IMR-90 (cell line): ENCODE data around the gene MAGI1. TPM values are rescaled to one million over a fixed set of nuclear protein-coding genes. Genes with fewer than 3 reads are reported as not detected.

Experiments used
- ATAC-seq: fragments of 200-7000 bp; cut with Tn5 transposase; 2 replicates; pipeline ENCODE4 v1.9.1; 2020; ENCODE audit warnings: low read depth, mild to moderate bottlenecking, moderate library complexity
- BruUV-seq: library from RNA; stranded (reverse); fragments of 400-500 nt; replicated peaks from 2 replicates; lab custom pipeline; 2021; lab: Mats Ljungman, UMichigan
- CTCF ChIA-PET: fragments of 300-600 bp; formaldehyde crosslinking; extraction: SDS; loops from one replicate; lab custom pipeline; 2021; ENCODE audit warnings: antibody characterized with exemption; lab: Yijun Ruan, JAX
- POLR2A ChIA-PET: fragments of 300-600 bp; sonication (Branson Sonifier 250); formaldehyde crosslinking; loops from one replicate; lab custom pipeline; 2022; ENCODE audit warnings: antibody characterized with exemption; ENCODE audit not compliant: unreplicated experiment; lab: Charles Lee
- DNase-seq: peaks from one replicate; pipeline ENCODE4 v3.0.0; 2013
- H2AFZ ChIP-seq: replicated peaks from 2 replicates; pipeline ENCODE3; 2013; ENCODE audit warnings: low read length, mild to moderate bottlenecking; ENCODE audit not compliant: poor library complexity
- H2AK5ac ChIP-seq: 2 replicates; pipeline ENCODE4 v1.6.1; 2013; ENCODE audit warnings: low read depth, low read length, inconsistent platforms
- H2AK9ac ChIP-seq: replicated peaks from 2 replicates; pipeline ENCODE3; 2013; ENCODE audit warnings: mild to moderate bottlenecking, low read depth, low read length, moderate library complexity; ENCODE audit not compliant: poor library complexity
- H2BK120ac ChIP-seq: 2 replicates; pipeline ENCODE4 v1.6.1; 2013; ENCODE audit warnings: low read depth, low read length, inconsistent platforms
- H2BK15ac ChIP-seq: 3 replicates; pipeline ENCODE4 v1.6.1; 2013; ENCODE audit warnings: low read depth, low read length, inconsistent platforms
- H2BK20ac ChIP-seq: 2 replicates; pipeline ENCODE4 v1.6.1; 2013; ENCODE audit warnings: low read depth, mild to moderate bottlenecking, inconsistent platforms, low read length, moderate library complexity
- H2BK5ac ChIP-seq: 2 replicates; pipeline ENCODE4 v1.6.1; 2013; ENCODE audit warnings: mild to moderate bottlenecking, low read depth, low read length, inconsistent platforms; ENCODE audit not compliant: poor library complexity, severe bottlenecking
- H3K14ac ChIP-seq: replicated peaks from 2 replicates; pipeline ENCODE4 v1.6.1; 2013; ENCODE audit warnings: low read depth, low read length, inconsistent platforms
- H3K18ac ChIP-seq: 2 replicates; pipeline ENCODE4 v1.6.1; 2013; ENCODE audit warnings: low read depth, low read length, control low read depth
- H3K23ac ChIP-seq: 2 replicates; pipeline ENCODE4 v1.6.1; 2013; ENCODE audit warnings: low read depth, low read length, inconsistent platforms
- H3K27ac ChIP-seq: 2 replicates; pipeline ENCODE4 v1.5.1; 2013; ENCODE audit warnings: mild to moderate bottlenecking, control low read depth, low read length; ENCODE audit not compliant: insufficient read depth
- H3K27me3 ChIP-seq: 2 replicates; pipeline ENCODE4 v1.6.1; 2013; ENCODE audit warnings: low read length; ENCODE audit not compliant: control insufficient read depth, insufficient read depth
- H3K36me3 ChIP-seq: 2 replicates; pipeline ENCODE4 v1.6.1; 2013; ENCODE audit warnings: low read length, mixed read lengths; ENCODE audit not compliant: control insufficient read depth, insufficient read depth
- H3K4ac ChIP-seq: 2 replicates; pipeline ENCODE4 v1.6.1; 2013; ENCODE audit warnings: low read depth, low read length, inconsistent platforms
- H3K4me1 ChIP-seq: 2 replicates; pipeline ENCODE4 v1.6.1; 2013; ENCODE audit warnings: low read length, mixed read lengths; ENCODE audit not compliant: control insufficient read depth, insufficient read depth
- H3K4me2 ChIP-seq: 2 replicates; pipeline ENCODE4 v1.6.1; 2013; ENCODE audit warnings: low read depth, mild to moderate bottlenecking, control low read depth, low read length, moderate library complexity
- H3K4me3 ChIP-seq: 2 replicates; pipeline ENCODE4 v1.5.1; 2013; ENCODE audit warnings: low read depth, mild to moderate bottlenecking, control low read depth, low read length, moderate library complexity; ENCODE audit not compliant: insufficient read depth
- H3K56ac ChIP-seq: 2 replicates; pipeline ENCODE4 v1.6.1; 2013; ENCODE audit warnings: low read length, inconsistent platforms; ENCODE audit not compliant: insufficient read depth; ENCODE audit errors: extremely low read depth
- H3K79me1 ChIP-seq, 2 experiments: 2 replicates each; pipeline ENCODE4 v1.6.1; 2013; ENCODE audit warnings: low read length in 2 of 2, inconsistent platforms in 1 of 2, low read depth in 1 of 2
- H3K9ac ChIP-seq: 2 replicates; pipeline ENCODE4 v1.6.1; 2013; ENCODE audit warnings: low read depth, low read length, control low read depth
- H3K9me1 ChIP-seq: 2 replicates; pipeline ENCODE4 v1.6.1; 2013; ENCODE audit warnings: low read length, inconsistent platforms; ENCODE audit not compliant: insufficient read depth
- H3K9me3 ChIP-seq: 2 replicates; pipeline ENCODE4 v1.6.1; 2013; ENCODE audit warnings: low read length; ENCODE audit not compliant: control insufficient read depth, insufficient read depth
- H4K20me1 ChIP-seq: 2 replicates; pipeline ENCODE4 v1.6.1; 2013; ENCODE audit warnings: low read length, inconsistent platforms; ENCODE audit not compliant: insufficient read depth
- H4K5ac ChIP-seq: 2 replicates; pipeline ENCODE4 v1.6.1; 2013; ENCODE audit warnings: mild to moderate bottlenecking, low read depth, low read length, control low read depth
- H4K8ac ChIP-seq, 2 experiments: 2 replicates each; pipeline ENCODE4 v1.6.1; 2013; ENCODE audit warnings: low read depth in 2 of 2, low read length in 2 of 2, control low read depth in 1 of 2, inconsistent platforms in 1 of 2
- H4K91ac ChIP-seq: 2 replicates; pipeline ENCODE4 v1.6.1; 2013; ENCODE audit warnings: low read depth, low read length, inconsistent platforms; ENCODE audit not compliant: insufficient read depth
- BHLHE40 ChIP-seq: fragments of 150-350 bp; IDR thresholded peaks from 2 replicates; pipeline ENCODE4 v1.6.1; 2016; ENCODE audit warnings: mild to moderate bottlenecking, low read depth, low read length
- CEBPB ChIP-seq: IDR thresholded peaks from 2 replicates; pipeline ENCODE4 v1.6.1; 2012; ENCODE audit warnings: low read depth, low read length, improper control_type of control experiment
- CHD1 ChIP-seq: IDR thresholded peaks from 2 replicates; pipeline ENCODE4 v1.6.1; 2012; ENCODE audit warnings: low read depth, low read length, improper control_type of control experiment
- CTCF ChIP-seq: conservative IDR thresholded peaks from 2 replicates; pipeline ENCODE4 v1.5.1; 2012; ENCODE audit warnings: mild to moderate bottlenecking, low read depth, low read length, improper control_type of control experiment
- FOS ChIP-seq: fragments of 150-350 bp; IDR thresholded peaks from 2 replicates; pipeline ENCODE4 v1.6.1; 2016; ENCODE audit warnings: low read depth, low read length
- MAFK ChIP-seq: IDR thresholded peaks from 2 replicates; pipeline ENCODE4 v1.6.1; 2012; ENCODE audit warnings: low read depth, low read length, improper control_type of control experiment
- MAZ ChIP-seq: IDR thresholded peaks from 2 replicates; pipeline ENCODE4 v1.6.1; 2012; ENCODE audit warnings: low read depth, mild to moderate bottlenecking, low read length, improper control_type of control experiment, moderate library complexity, borderline replicate concordance
- MXI1 ChIP-seq: IDR thresholded peaks from 2 replicates; pipeline ENCODE4 v1.6.1; 2012; ENCODE audit warnings: low read depth, mild to moderate bottlenecking, low read length, moderate library complexity, borderline replicate concordance
- NFE2L2 ChIP-seq: fragments of 150-350 bp; IDR thresholded peaks from 2 replicates; pipeline ENCODE4 v1.6.1; 2016; ENCODE audit warnings: low read depth, mild to moderate bottlenecking, low read length
- POLR2A ChIP-seq: IDR thresholded peaks from 2 replicates; pipeline ENCODE4 v1.6.1; 2012; ENCODE audit warnings: mild to moderate bottlenecking, low read depth, low read length
- RCOR1 ChIP-seq: IDR thresholded peaks from 2 replicates; pipeline ENCODE4 v1.6.1; 2012; ENCODE audit warnings: mild to moderate bottlenecking, low read length, improper control_type of control experiment; ENCODE audit not compliant: insufficient replicate concordance
- RFX5 ChIP-seq: IDR thresholded peaks from 2 replicates; pipeline ENCODE4 v1.8.0; 2012; ENCODE audit warnings: low read depth, mild to moderate bottlenecking, low read length, moderate library complexity
- SMC3 ChIP-seq: fragments of 150-350 bp; IDR thresholded peaks from 2 replicates; pipeline ENCODE4 v1.6.1; 2016; ENCODE audit warnings: low read depth, mild to moderate bottlenecking, antibody characterized with exemption, low read length, moderate library complexity
- WGBS, 2 experiments: methylation state at CpG; one replicate each; pipeline versions ENCODE4 v1.1.5 to v1.1.7; 2013; ENCODE audit warnings: missing lambda C conversion rate in 2 of 2; ENCODE audit not compliant: insufficient read length in 1 of 2; ENCODE audit errors: extremely low coverage in 2 of 2; 5-methylcytosine and 5-hydroxymethylcytosine counted together
- dilution Hi-C: fragments of 300-500 bp; cut with HindIII; formaldehyde crosslinking; loops from one replicate; pipeline ENCODE4 v1.14.3; 2018; ENCODE audit warnings: low sequenced_read_pairs; ENCODE audit not compliant: unreplicated experiment
- in situ Hi-C: fragments of 300-500 bp; cut with MboI; formaldehyde crosslinking; loops from 3 replicates; pipeline ENCODE4 v1.14.3; 2019; ENCODE audit warnings: low sequenced_read_pairs, inconsistent platforms, mixed read lengths
- intact Hi-C: fragments of 100-400 bp; cut with micrococcal nuclease; formaldehyde crosslinking; loops from 2 replicates; pipeline ENCODE4 v1.10.0; 2022
- polyA plus RNA-seq, 3 experiments: library from polyadenylated mRNA; depleted of rRNA; stranded (reverse); fragments of >200 nt; gene quantifications; 2 replicates each; pipeline ENCODE4 v1.2.3, GENCODE V29; 2012; ENCODE audit warnings: low replicate concordance in 1 of 3
- total RNA-seq: library from RNA; depleted of rRNA; stranded (reverse); fragments of >200 nt; gene quantifications from 2 replicates; pipeline ENCODE4 v1.2.3, GENCODE V29; 2012
- TF ChIP-seq, protein P1 (sequence below): fragments of 150-350 bp; IDR thresholded peaks from 2 replicates; pipeline ENCODE4 v1.6.1; 2017; ENCODE audit warnings: mild to moderate bottlenecking, antibody characterized with exemption, low read length, low read depth
- TF ChIP-seq, protein P2 (sequence below): fragments of 150-350 bp; IDR thresholded peaks from 2 replicates; pipeline ENCODE4 v1.6.1; 2016; ENCODE audit warnings: low read depth, mild to moderate bottlenecking, low read length, moderate library complexity, borderline replicate concordance

MAGI1 gene
- total and polyA plus RNA-seq, 2 of the 4 experiments (the other 2 are of a cell fraction): 14.5 to 24.2 TPM

DNA sequence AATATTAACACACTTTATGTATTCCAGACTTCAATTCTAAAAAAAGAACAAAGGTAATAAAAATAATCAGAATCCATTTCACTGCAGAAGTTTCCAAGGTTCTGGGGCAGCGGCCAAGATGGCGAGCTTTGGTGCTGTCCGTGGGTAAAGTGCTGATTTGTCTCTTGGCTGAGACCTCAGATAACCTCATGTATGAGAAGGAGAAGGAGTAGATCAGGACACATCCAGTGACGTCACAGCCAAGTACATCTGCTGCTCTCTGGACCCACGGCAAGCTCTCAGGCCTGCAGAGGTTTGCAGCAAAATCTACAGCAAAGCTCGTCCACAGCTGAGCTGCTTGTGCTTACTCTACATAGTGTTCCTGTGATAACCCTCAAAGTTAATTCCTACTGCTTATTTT is 165.7 kb downstream of the MAGI1 start:
- H3K79me1 ChIP-seq: peaks cover 35 to 47% of the 10 kb centered on the region in 2 experiments
- no peaks in the 10 kb centered on the region for H3K4me1 ChIP-seq
- intact Hi-C loops (no loop called here), in situ Hi-C loops (no loop called here), dilution Hi-C loops (no loop called here)
- DNase-seq (no peak), ATAC-seq (no peak)
- no peak overlapping the region for H3K4me2 ChIP-seq
- no peak overlapping the region for H3K9ac ChIP-seq
- no peak overlapping the region for H4K8ac ChIP-seq
- H3K9me1 ChIP-seq: no peaks in the 10 kb centered on the region
- H2BK120ac ChIP-seq: no peak overlapping the region
- TF ChIP-seq SMC3 (no peak), MXI1 (no peak), NFE2L2 (no peak), MAFK (no peak), RCOR1 (no peak), CEBPB (no peak), POLR2A (no peak), CTCF (no peak), MAZ (no peak), RFX5 (no peak), FOS (no peak), CHD1 (no peak), BHLHE40 (no peak)
- TF ChIP-seq, protein P1, sequence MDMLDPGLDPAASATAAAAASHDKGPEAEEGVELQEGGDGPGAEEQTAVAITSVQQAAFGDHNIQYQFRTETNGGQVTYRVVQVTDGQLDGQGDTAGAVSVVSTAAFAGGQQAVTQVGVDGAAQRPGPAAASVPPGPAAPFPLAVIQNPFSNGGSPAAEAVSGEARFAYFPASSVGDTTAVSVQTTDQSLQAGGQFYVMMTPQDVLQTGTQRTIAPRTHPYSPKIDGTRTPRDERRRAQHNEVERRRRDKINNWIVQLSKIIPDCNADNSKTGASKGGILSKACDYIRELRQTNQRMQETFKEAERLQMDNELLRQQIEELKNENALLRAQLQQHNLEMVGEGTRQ: no peak
- TF ChIP-seq, protein P2, sequence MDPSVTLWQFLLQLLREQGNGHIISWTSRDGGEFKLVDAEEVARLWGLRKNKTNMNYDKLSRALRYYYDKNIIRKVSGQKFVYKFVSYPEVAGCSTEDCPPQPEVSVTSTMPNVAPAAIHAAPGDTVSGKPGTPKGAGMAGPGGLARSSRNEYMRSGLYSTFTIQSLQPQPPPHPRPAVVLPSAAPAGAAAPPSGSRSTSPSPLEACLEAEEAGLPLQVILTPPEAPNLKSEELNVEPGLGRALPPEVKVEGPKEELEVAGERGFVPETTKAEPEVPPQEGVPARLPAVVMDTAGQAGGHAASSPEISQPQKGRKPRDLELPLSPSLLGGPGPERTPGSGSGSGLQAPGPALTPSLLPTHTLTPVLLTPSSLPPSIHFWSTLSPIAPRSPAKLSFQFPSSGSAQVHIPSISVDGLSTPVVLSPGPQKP: no peak
- no peaks in the 10 kb centered on the region for H3K36me3 ChIP-seq
- no peak overlapping the region for H3K56ac ChIP-seq
- WGBS, 2 experiments: 76% methylated on average over 5 of the region's 6 CpGs; no CpG with 5 or more reads in 1 of the 2 experiments
- H3K9me3 ChIP-seq: no peaks in the 10 kb centered on the region
- H2BK20ac ChIP-seq: no peak overlapping the region
- H3K18ac ChIP-seq: no peak overlapping the region
- H2BK5ac ChIP-seq: no peak overlapping the region
- H3K4ac ChIP-seq: no peak overlapping the region
- ChIA-PET CTCF (no interaction called here), POLR2A (no interaction called here)
- no peak overlapping the region for H2AK5ac ChIP-seq
- BruUV-seq: no TSS peak
- no peak overlapping the region for H4K91ac ChIP-seq
- H3K14ac ChIP-seq: no peak overlapping the region
- H4K5ac ChIP-seq: no peak overlapping the region
- H2BK15ac ChIP-seq: no peak overlapping the region
- H3K23ac ChIP-seq: no peak overlapping the region
- no peaks in the 10 kb centered on the region for H3K27me3 ChIP-seq
- H3K4me3 ChIP-seq: no peak overlapping the region
- H4K20me1 ChIP-seq: no peaks in the 10 kb centered on the region; the same call in 1 of the 2 replicates
- H2AK9ac ChIP-seq: no peak overlapping the region
- H3K27ac ChIP-seq: no peak overlapping the region
- no peak overlapping the region for H2AFZ ChIP-seq
